Measurements from ENCODE around the gene C12orf75. TPM values are rescaled to one million over a fixed set of nuclear protein-coding genes. Genes with fewer than 3 reads are reported as not detected.

C12orf75 gene
- total and polyA plus RNA-seq, 2 of the 13 experiments (the other 11 are each of a cell fraction or from before 2014, with no cell fraction given) = 16.1 to 19.8 TPM

DNA sequence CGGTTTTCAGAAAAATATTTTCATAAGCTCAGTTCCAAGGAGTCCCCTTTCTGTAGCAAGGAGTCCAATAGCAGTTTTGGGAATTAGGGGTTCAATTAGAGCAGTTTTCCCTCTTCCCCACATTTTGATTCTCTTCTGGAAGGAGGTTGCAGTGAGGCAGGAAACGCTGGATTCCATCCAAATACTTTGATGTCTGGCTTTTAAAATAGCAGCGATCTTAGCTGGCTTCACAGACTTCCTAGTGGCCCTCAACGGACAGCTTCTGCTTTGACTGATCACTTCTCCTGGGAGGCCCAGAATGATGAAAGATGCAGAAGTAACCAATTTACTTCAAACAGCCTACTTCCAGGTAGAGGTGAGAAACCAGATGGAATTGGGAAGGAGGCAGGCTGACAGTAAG is 63.1 kb downstream of the C12orf75 start:
- no peak for ATAC-seq
- H3K4me2 ChIP-seq (ENCODE audit: low read depth, low read length) = no peak overlapping the region
- CTCF ChIA-PET (ENCODE audit: low intra/inter-chr PET ratio, low total read pairs) = no interaction called here
- no peak for TF ChIP-seq RNF219 (CRISPR knock-in tag; IDR thresholded peaks at IDR 0.05)
- no peak for TF ChIP-seq BCL3 (CRISPR knock-in tag; IDR thresholded peaks at IDR 0.05)
- TF ChIP-seq, protein P1, sequence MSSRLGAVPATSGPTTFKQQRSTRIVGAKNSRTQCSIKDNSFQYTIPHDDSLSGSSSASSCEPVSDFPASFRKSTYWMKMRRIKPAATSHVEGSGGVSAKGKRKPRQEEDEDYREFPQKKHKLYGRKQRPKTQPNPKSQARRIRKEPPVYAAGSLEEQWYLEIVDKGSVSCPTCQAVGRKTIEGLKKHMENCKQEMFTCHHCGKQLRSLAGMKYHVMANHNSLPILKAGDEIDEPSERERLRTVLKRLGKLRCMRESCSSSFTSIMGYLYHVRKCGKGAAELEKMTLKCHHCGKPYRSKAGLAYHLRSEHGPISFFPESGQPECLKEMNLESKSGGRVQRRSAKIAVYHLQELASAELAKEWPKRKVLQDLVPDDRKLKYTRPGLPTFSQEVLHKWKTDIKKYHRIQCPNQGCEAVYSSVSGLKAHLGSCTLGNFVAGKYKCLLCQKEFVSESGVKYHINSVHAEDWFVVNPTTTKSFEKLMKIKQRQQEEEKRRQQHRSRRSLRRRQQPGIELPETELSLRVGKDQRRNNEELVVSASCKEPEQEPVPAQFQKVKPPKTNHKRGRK (CRISPR knock-in tag; IDR thresholded peaks at IDR 0.05) = no peak
- TF ChIP-seq, protein P2, sequence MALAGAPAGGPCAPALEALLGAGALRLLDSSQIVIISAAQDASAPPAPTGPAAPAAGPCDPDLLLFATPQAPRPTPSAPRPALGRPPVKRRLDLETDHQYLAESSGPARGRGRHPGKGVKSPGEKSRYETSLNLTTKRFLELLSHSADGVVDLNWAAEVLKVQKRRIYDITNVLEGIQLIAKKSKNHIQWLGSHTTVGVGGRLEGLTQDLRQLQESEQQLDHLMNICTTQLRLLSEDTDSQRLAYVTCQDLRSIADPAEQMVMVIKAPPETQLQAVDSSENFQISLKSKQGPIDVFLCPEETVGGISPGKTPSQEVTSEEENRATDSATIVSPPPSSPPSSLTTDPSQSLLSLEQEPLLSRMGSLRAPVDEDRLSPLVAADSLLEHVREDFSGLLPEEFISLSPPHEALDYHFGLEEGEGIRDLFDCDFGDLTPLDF (CRISPR knock-in tag; IDR thresholded peaks at IDR 0.05) = no peak
- TF ChIP-seq BRD4 (CRISPR knock-in tag; IDR thresholded peaks at IDR 0.05) = no peak
- TF ChIP-seq MED1 (CRISPR knock-in tag; IDR thresholded peaks at IDR 0.05) = no peak
- TF ChIP-seq, protein P3, sequence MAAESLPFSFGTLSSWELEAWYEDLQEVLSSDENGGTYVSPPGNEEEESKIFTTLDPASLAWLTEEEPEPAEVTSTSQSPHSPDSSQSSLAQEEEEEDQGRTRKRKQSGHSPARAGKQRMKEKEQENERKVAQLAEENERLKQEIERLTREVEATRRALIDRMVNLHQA (CRISPR knock-in tag; IDR thresholded peaks at IDR 0.05) = no peak
- TF ChIP-seq, protein P4, sequence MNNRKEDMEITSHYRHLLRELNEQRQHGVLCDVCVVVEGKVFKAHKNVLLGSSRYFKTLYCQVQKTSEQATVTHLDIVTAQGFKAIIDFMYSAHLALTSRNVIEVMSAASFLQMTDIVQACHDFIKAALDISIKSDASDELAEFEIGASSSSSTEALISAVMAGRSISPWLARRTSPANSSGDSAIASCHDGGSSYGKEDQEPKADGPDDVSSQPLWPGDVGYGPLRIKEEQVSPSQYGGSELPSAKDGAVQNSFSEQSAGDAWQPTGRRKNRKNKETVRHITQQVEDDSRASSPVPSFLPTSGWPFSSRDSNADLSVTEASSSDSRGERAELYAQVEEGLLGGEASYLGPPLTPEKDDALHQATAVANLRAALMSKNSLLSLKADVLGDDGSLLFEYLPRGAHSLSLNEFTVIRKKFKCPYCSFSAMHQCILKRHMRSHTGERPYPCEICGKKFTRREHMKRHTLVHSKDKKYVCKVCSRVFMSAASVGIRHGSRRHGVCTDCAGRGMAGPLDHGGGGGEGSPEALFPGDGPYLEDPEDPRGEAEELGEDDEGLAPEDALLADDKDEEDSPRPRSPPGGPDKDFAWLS (CRISPR knock-in tag; IDR thresholded peaks at IDR 0.05; ENCODE audit: borderline replicate concordance) = no peak
- TF ChIP-seq ZNF816 (CRISPR knock-in tag; IDR thresholded peaks at IDR 0.05; ENCODE audit: borderline replicate concordance) = no peak
- TF ChIP-seq ZBTB26 (CRISPR knock-in tag; IDR thresholded peaks at IDR 0.05; ENCODE audit: borderline replicate concordance) = no peak
- no peak for TF ChIP-seq ZNF891 (CRISPR knock-in tag; IDR thresholded peaks at IDR 0.05)
- TF ChIP-seq KAT7 (CRISPR knock-in tag; IDR thresholded peaks at IDR 0.05; ENCODE audit: borderline replicate concordance) = no peak
- no peak for TF ChIP-seq ZNF550 (CRISPR knock-in tag; IDR thresholded peaks at IDR 0.05; ENCODE audit: borderline replicate concordance)

More for the DNA sequence above, 63.1 kb downstream of the C12orf75 start:
- in situ Hi-C loops (cut with HindIII; ENCODE audit: extremely low pct_ligation_motif_present, low pct_unique_long_range_greater_than_20kb) (loop anchor here (25.0 kb wide), 1 partner anchor 406 kb away; the partner anchor contains the start of gene NOPCHAP1), intact Hi-C loops (cut with micrococcal nuclease; ENCODE audit: unreplicated experiment) (no loop called here)
- POLR2A ChIA-PET = no interaction called here
- Histone ChIP-seq H3K36me3 (replicated peaks in 1 of 2; ENCODE audit: control insufficient read depth in 1 of 2, insufficient read depth in 2 of 2, low read length in 2 of 2) (no peaks in the 10 kb centered on the region), H3K27me3 (ENCODE audit: control insufficient read depth in 1 of 2, insufficient read depth in 2 of 2, low read length in 2 of 2) (no peaks in the 10 kb centered on the region), H2AFZ (ENCODE audit: low read length) (no peak overlapping the region), H3K4me1 (ENCODE audit: insufficient read depth, low read length) (no peaks in the 10 kb centered on the region), H3K27ac (ENCODE audit: extremely low read length, insufficient read depth, low read length) (no peak overlapping the region), H3K4me3 (replicated peaks in 1 of 3; ENCODE audit: insufficient read depth in 1 of 3, low read depth in 2 of 3, low read length in 3 of 3) (no peak overlapping the region), H3K9ac (ENCODE audit: insufficient read depth, low read depth, low read length) (no peak overlapping the region), H4K20me1 (ENCODE audit: insufficient read depth, low read length) (no peaks in the 10 kb centered on the region), H3K79me2 (ENCODE audit: insufficient read depth, low read length) (no peaks in the 10 kb centered on the region), H3K9me3 (ENCODE audit: low read length) (peaks cover 8% of the 10 kb centered on the region; the same call in 1 of the 2 replicates)
- WGBS (ENCODE audit: low lambda C conversion rate) = 6% methylated on average over 4 of the region's 4 CpGs
- DNase-seq (ENCODE audit: low spot score) = no peak
- no peak for FAIRE-seq
- no TSS peak for BruUV-seq (replicated peaks)

Measured in HepG2 (cell line).